Activated CD8-positive, alpha-beta memory T cell treated with anti-CD3 and anti-CD28 coated beads, Interleukin-2, amount 50 U/mL, for 24 hours (primary cell): ENCODE measurements around the gene ANTXR1.

Experiments used
- DNase-seq: peaks from one replicate; pipeline ENCODE4 v3.0.0-alpha.2; 2020; ENCODE audit errors: extremely low read depth

ANTXR1 gene

GRCh38 chr2:69007169-69007568 lies 5.8 kb upstream of the ANTXR1 start:
- DNase-seq, result no peak

- no peak for DNase-seq
Measured at GRCh38 chr2:69007603-69008002, 5.4 kb upstream of the ANTXR1 start.

- no peak for DNase-seq
Measured at GRCh38 chr2:69010437-69011194, 2.4 kb upstream of the ANTXR1 start.

- no peak for DNase-seq
Measured at GRCh38 chr2:69011611-69012157, 1.3 kb upstream of the ANTXR1 start.

- no peak for DNase-seq
Measured at GRCh38 chr2:69012310-69013141, 453 bp upstream of the ANTXR1 start.

- DNase-seq, result no peak
Measured at GRCh38 chr2:69013840-69014821, 1.2 kb downstream of the ANTXR1 start.

GRCh38 chr2:69017080-69017479 lies 4.1 kb downstream of the ANTXR1 start:
- DNase-seq, result no peak

- DNase-seq, result no peak
Measured at GRCh38 chr2:69017835-69018234, 4.9 kb downstream of the ANTXR1 start.

- no peak for DNase-seq
Measured at GRCh38 chr2:69018678-69019095, 5.7 kb downstream of the ANTXR1 start.

DNA sequence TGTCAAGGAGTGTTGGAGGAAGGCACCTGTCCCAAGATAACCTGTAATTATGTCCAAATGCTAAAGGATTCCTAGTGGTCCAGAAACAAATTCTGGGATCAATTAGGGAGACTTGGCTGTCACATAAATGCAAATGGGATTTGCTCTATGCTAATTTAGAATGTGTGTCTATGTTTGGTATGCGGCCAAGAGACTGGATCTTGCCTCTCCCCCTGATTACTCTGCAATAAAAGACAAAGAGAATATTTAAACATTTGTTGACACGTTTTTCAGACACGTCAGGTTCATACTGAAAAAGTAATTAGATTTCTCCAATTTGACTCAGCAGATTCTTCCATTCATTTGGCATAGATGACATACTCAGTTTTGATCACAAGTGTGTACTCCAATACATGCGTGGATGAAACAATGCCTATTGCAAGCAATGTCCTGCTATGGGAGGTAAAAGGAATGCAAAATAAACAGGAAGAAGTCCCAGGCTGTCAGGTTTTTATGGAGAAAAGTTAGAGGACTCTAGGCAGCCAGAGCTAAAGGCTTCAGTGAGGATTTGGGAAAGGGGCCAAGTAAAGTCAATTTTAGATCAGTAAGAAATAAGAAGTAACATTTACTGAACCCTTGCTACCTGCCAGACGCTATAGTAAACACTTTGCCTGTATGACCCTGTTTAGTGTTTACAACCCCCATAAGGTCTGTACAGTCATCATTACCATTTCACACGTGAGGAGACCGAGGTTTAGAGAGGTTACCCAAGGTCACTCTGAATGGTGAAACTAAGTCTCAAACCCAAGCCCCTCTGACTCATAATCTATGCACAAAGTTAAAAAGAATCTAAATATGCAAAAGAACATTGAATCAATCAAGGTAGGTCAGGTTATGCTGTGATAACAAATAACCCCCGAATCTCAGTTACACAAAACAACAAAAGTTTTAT lies 7.8 kb downstream of the ANTXR1 start:
- no peak for DNase-seq

- DNase-seq, result no peak
Measured at GRCh38 chr2:69021727-69022126, 8.7 kb downstream of the ANTXR1 start.

DNA sequence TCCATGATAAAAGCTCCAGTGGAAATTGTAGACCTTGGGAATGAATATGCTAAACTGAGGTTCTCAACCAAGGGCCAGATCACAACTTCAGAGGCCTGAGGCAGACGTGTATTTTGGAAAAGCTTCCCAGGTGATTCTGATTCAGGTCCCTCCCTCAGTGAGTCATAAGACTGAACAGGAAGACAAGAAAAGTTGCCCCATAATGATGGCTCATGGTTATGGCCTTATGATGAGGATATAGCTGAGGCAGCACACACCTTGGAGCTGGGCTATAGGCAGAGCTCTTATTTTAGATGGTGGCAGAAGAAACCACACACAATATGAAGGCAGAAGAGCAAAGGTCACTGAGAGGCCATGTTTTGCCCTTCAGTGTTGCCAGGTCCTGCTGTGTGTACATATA lies 9.6 kb downstream of the ANTXR1 start:
- DNase-seq, result no peak

DNA sequence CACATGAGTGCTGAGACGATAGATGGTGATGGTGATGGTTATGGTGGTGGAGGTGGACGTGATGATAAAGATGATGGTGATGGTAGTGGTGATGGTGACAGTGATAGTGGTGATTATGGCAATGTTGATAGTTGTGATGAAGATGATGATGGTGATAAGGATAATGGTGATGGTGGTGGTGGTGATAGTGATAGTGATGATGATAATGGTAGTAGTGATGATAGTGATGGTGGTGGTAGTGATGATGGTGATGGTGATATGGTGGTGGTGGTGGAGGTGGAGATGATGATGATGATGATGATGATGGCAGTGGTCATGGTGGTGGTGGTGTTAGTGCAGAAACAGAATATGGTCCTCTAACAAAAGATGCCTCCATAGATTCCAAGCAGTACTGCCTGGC lies 10.3 kb downstream of the ANTXR1 start:
- DNase-seq, result no peak

DNA sequence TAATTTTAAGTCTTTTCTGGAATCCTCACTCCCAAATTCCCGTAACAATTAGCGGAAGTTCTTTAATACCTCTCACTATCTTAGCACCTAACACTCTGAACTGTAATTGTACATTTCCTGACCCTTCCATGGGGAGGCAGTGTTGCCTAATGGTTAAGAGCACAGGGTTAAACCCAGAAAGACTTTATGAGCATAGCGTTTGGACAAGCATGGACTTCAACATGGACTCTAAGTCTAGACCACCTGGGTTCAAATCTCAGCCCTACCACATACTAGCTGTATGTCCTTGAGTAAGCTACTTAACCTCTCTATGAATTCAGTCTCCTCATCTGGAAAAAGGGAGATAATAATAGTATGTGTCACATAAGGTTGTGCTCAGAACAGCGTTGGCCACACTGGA lies 13.0 kb downstream of the ANTXR1 start:
- DNase-seq, result no peak

GRCh38 chr2:69026691-69027459 lies 13.9 kb downstream of the ANTXR1 start:
- DNase-seq, result no peak

- DNase-seq, result no peak
Measured at GRCh38 chr2:69030800-69031428, 17.9 kb downstream of the ANTXR1 start.

GRCh38 chr2:69031466-69031865 lies 18.5 kb downstream of the ANTXR1 start:
- no peak for DNase-seq

DNA sequence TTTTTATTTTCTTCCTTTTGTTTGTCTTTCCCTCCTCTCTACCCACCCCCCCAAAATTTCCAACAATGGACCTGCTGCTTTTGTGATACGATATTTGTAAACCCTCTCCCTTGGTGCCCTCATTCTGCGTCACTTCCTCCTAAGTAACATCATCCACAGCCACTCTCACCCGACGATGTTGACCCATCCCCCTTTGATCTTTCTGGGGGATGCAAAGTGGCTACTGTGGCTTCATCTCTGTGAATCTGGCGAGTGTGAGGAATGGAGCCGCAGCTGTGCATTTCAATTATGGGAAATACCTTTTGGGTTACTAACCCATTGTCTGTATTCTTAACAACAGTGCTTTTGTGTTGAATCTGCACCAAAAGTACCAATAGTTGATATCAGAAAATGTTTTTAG lies 19.4 kb downstream of the ANTXR1 start:
- DNase-seq, result no peak

- DNase-seq, result no peak
Measured at GRCh38 chr2:69033461-69034095, 20.6 kb downstream of the ANTXR1 start.
